DND-41 (cell line): ENCODE data around the gene CHMP1B.

Source experiments
- EZH2 ChIP-seq: IDR thresholded peaks from 3 replicates; pipeline ENCODE4 v1.6.1; 2012; ENCODE audit warnings: borderline replicate concordance, low read depth, mild to moderate bottlenecking, moderate library complexity, low read length, inconsistent platforms; ENCODE audit not compliant: severe bottlenecking
- TF ChIP-seq, protein P1 (sequence below): IDR thresholded peaks from 2 replicates; pipeline ENCODE4 v1.5.1; 2012; ENCODE audit warnings: borderline replicate concordance, low read length, moderate library complexity, mild to moderate bottlenecking; ENCODE audit not compliant: poor library complexity, severe bottlenecking; ENCODE audit errors: extremely low read depth

- no peak for TF ChIP-seq EZH2
- TF ChIP-seq, protein P1, sequence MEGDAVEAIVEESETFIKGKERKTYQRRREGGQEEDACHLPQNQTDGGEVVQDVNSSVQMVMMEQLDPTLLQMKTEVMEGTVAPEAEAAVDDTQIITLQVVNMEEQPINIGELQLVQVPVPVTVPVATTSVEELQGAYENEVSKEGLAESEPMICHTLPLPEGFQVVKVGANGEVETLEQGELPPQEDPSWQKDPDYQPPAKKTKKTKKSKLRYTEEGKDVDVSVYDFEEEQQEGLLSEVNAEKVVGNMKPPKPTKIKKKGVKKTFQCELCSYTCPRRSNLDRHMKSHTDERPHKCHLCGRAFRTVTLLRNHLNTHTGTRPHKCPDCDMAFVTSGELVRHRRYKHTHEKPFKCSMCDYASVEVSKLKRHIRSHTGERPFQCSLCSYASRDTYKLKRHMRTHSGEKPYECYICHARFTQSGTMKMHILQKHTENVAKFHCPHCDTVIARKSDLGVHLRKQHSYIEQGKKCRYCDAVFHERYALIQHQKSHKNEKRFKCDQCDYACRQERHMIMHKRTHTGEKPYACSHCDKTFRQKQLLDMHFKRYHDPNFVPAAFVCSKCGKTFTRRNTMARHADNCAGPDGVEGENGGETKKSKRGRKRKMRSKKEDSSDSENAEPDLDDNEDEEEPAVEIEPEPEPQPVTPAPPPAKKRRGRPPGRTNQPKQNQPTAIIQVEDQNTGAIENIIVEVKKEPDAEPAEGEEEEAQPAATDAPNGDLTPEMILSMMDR, result no peak
Observed at GRCh38 chr18:11807233-11807632, 44.0 kb upstream of the CHMP1B start.
